Stimulated activated CD8-positive, alpha-beta memory T cell treated with anti-CD3 and anti-CD28 coated beads, Interleukin-4, amount 100 ng/mL, for 24 hours (primary cell): ENCODE data around the gene NOS1AP.
"Not testable (repeated sequence)": the region's sequence is repeated elsewhere in the genome, so short reads cannot be mapped to it uniquely, and the experiment has no call there.

Experiments used
- DNase-seq: peaks from one replicate; pipeline ENCODE4 v3.0.0-alpha.2; 2020; ENCODE audit warnings: low read depth

The NOS1AP gene

GRCh38 chr1:162069334-162070093 lies at the start of gene NOS1AP:
Gene NOS1AP (plus strand): TSS chr1:162069691. CDS start chr1:162070178, 487 bp downstream.
- peak; percentile 67 for DNase-seq

DNA sequence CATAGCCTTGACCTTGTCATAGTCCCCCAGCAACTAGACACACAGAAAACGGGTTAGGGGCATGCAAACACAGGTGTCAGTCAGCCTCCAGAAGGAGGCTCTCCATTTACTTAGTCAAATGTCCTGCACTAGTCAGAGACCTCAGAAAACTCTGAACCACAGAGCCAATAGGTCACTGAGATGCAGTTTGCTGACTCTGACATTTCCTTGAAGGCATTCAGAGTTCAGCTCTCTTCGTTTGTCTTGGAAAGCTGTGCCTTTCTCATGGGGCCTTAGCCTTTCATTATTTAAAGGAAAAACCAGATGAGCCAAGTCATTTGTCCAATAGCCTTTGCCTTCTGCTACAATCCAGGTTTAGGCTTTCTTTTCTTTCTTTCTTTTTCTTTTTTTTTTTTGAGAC lies 49.3 kb upstream of the NOS1AP start:
- no peak for DNase-seq

DNA sequence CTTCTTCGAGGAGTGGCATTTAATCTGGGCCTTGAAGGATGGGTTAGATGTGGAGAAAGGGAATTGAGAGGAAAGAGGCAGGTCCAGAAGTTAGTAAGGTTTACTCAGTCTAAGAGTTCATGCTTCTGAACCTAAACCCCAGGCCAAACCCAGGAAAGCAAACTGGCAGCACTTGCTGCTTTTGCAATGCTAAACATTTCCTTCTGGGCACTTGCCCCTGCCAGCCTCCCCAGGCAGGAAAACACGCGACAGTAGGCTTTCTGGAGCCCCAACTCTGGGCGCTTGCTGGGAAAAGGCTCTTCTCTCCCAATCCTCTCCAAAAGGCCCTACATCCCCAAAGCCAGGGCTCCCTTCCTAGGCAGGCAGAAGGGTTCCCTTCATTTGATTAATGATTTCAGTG lies 48.4 kb upstream of the NOS1AP start:
- no peak for DNase-seq

- no peak for DNase-seq
Measured at GRCh38 chr1:162022626-162023025, 46.9 kb upstream of the NOS1AP start.

DNA sequence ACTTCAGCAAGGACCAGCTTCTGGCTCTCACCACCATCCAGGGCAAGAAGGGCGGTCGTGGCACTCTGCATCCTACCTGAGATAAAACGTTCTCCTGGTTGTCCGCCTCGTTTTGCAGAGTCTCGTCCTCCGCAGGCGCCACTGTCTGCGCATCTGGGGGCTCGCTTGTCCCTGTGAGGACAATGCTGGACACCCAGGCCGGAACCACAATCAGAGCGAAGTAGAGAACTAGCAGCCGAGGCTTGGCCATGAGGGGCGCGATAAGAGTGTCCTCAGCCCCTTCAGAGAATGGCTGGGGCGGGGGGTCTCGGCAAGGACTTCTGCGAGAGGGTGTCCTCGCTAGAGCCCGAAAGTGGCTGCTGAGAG lies 46.3 kb upstream of the NOS1AP start:
- no peak for DNase-seq

- peak; percentile 22 for DNase-seq
Measured at GRCh38 chr1:162023547-162024501, 45.7 kb upstream of the NOS1AP start, which contains the start of gene OLFML2B. Gene OLFML2B (minus strand): TSS chr1:162023869. CDS start chr1:162023430, 439 bp downstream.

- DNase-seq = no peak
Measured at GRCh38 chr1:162025541-162025940, 44.0 kb upstream of the NOS1AP start.

DNA sequence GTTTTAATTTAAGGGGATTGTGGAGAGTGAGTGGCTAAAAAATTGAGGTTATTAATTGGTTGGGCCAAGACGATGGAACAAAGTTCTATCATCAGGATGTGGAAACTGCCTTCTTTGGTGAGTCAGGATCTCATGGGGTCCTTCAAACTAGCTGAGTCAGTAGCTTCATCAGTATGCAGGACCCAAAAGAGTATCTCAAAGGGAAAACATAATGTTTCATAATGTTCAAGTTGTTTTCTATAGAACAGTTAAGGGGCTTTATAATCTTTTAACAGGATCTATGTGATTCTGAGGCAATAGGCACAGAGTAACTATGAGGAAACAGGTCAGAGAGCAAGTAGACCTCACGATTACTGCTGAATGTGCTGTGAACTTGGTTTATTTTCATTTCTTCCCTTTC lies 42.6 kb upstream of the NOS1AP start:
- no peak for DNase-seq

DNA sequence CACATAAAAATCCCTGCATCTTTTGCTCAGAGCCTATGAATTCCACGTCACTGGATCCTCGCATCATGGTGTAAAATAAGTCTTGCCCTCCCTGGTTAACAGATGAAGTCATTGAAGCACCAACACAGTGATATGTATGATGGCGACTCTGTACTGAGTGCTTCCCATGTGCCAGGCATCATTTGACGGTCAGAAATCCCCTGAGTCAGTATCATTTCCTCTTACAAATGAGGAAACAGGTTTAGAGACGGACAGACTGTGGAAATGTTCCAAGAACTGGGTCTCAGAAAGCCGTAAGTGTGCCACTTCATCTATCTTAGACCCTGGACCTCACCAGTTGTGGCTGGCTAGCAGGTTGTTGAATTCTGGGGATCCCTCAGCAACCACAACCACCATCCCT lies 40.8 kb upstream of the NOS1AP start:
- no peak for DNase-seq

DNA sequence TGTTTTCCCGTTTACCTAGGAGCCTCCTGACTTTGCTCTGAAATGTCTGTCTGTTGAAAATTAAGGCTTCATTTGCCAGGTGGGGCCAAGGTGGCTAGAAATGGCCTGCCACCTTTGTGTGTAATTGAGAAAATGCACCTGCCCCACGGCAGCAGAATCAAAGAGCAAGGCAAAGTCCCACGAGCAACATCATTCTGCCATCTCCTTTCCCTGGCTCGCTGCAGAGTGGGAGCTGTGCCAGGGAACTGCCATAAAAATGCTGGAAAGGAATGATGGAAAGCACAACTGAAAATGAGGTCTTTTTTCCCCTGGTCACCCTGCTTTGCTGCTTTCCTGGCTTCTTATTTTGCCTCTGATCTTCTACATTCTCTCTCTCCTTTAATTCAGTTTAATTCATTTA lies 40.3 kb upstream of the NOS1AP start:
- no peak for DNase-seq

- DNase-seq = no peak
Measured at GRCh38 chr1:162030759-162031280, 38.7 kb upstream of the NOS1AP start.

GRCh38 chr1:162033428-162033827 lies 36.1 kb upstream of the NOS1AP start:
- DNase-seq = no peak

DNA sequence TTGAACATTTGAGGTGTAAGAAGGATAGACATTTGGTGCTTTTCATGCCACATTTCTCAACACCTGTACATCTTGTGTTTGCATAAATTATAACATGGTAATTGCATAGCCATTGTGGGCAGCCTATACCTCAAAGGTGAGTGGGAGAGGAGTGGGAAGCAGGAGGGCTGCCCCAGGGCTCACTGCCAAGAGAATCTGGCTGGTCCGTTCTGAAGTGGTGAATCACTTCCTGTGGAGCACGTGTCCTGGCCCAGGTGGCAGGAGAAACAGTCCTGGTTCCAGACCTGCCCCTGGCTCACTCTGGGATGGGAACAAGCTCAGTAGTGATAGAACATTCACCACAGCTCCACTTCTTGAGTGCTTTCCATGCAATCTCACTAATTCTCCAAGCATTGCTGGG lies 34.2 kb upstream of the NOS1AP start:
- no peak for DNase-seq

DNA sequence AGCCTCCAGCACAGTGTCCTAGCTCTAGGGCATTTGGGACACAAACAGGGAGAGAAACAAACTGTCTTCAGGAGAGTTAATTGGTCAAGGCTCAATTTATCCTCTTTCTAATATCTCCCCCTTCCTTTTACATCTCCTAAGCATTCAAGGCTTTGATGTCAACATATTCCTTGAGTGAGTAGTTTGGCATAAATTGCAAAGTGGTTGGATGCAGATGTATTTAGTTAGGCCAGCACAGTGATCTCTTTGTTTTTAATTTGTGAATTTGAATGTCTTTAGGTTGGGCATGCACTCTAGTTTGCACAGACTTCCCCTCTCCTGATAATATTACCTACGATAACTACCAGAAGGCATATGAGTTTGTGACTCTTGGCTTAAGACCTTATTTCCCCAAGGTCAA lies 33.3 kb upstream of the NOS1AP start:
- no peak for DNase-seq

DNA sequence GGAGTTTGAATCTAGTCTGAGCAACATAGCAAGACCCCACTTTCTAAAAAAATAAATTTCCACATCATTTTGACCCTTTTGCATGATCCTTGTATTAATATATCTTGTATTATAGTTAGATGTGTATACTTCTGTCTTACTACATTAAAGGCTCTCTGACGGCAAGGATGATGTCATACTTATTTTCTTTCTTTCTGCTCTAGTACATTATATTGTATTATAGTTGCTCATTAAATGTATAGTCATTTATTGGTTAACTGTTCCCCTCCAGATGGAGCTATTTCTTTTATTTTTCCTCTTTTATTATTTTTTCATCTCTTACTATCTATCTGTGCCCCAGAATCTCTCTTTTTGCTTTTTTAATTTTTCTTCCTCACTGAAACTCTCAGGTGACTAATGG lies 30.9 kb upstream of the NOS1AP start:
- no peak for DNase-seq

DNA sequence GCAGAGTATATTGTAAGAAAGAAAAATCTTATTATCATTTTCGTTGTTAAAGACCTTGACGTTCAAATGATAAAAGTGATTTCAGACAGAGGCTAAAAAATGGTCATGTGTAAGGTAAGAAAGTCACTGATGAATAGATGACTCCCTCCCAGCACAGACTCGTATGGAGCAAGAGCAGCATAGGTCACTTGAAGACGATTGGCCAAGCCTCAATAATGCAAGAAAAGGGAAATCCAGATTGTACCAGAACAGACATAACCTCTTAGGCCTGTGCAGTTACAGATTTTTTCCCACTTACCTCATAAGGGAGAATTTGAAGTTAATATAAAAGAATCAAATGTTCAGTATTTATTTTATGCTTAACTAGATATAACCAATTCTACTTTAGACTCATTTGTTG lies 29.5 kb upstream of the NOS1AP start:
- DNase-seq = no peak

GRCh38 chr1:162040657-162041056 lies 28.8 kb upstream of the NOS1AP start:
- no peak for DNase-seq

GRCh38 chr1:162042361-162042760 lies 27.1 kb upstream of the NOS1AP start:
- DNase-seq = no peak

GRCh38 chr1:162046921-162047320 lies 22.6 kb upstream of the NOS1AP start:
- DNase-seq = no peak

DNA sequence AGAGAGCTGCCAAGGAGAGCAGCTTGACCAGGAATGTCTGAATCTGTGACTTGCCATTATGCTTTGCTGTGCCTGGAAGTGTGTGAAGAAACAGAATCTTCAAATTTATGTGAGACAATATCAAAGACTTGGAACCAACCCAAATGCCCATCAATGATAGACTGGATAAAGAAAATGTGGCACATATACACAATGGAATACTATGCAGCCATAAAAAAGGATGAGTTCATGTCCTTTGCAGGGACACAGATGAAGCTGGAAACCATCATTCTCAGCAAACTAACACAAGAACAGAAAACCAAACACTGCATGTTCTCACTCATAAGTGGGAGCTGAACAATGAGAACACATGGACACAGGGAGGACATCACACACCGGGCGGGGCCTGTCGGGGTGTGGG lies 15.5 kb upstream of the NOS1AP start:
- not testable (repeated sequence) for DNase-seq

- no peak for DNase-seq
Measured at GRCh38 chr1:162055062-162055461, 14.4 kb upstream of the NOS1AP start.

DNA sequence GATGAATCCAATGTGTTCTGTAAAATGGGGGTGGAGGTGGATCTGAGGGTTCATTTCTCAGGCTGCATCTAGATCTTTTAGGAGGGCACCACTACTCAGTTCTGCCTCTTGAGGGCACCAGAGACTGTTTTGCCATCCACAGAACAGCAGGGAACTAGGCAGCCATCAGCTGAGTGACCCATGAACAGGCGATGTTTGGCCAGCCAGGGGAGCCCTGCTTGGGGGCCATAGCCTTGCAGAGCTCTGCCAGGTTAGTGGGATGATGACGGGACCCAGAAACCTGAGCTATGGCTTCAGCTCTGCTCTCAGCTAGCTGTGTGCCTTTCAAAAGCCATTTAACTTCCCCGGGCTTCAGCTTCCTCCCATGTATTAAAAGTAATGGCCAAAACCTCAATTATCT lies 13.4 kb upstream of the NOS1AP start:
- peak; percentile 25 for DNase-seq

DNA sequence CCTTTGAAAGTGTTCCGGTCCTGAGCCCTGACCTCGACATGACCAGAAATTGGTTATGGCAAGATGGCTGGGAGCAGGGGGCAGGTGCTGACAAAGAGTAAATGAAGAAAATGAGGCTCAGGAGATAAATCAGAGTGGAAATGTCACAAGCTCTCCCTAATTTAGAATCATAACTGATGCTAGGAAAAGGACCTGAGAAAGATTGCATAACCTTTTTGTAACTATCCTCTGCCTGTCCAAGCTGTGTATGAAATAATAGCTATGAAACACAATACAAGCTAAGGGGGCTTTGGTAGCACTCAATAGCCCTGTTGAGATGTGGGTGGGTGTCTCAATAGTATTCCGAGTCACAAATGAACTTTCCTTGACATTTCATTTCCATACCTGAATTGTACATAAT lies 12.9 kb upstream of the NOS1AP start:
- DNase-seq = no peak
